Brain pericyte (primary cell): Measurements from ENCODE around the gene WDTC1.
"Not testable (repeated sequence)": the region's sequence is repeated elsewhere in the genome, so short reads cannot be mapped to it uniquely, and the experiment has no call there.

Experiments used
- DNase-seq: peaks from one replicate; pipeline ENCODE4 v3.0.0-alpha.2; 2012; ENCODE audit warnings: low read depth, low spot score

WDTC1 gene

GRCh38 chr1:27246194-27246593 lies 11.8 kb downstream of the WDTC1 start:
- no peak for DNase-seq

- no peak for DNase-seq
Measured at GRCh38 chr1:27253596-27253995, 19.2 kb downstream of the WDTC1 start.

- no peak for DNase-seq
Measured at GRCh38 chr1:27255136-27255535, 20.7 kb downstream of the WDTC1 start.

GRCh38 chr1:27257155-27257554 lies 22.7 kb downstream of the WDTC1 start:
- DNase-seq = no peak

- DNase-seq = no peak
Measured at GRCh38 chr1:27258598-27258997, 24.2 kb downstream of the WDTC1 start.

- no peak for DNase-seq
Measured at GRCh38 chr1:27267153-27267552, 32.7 kb downstream of the WDTC1 start.

- DNase-seq = no peak
Measured at GRCh38 chr1:27269276-27269675, 34.8 kb downstream of the WDTC1 start.

- DNase-seq = no peak
Measured at GRCh38 chr1:27274204-27274603, 39.8 kb downstream of the WDTC1 start.

- DNase-seq = no peak
Measured at GRCh38 chr1:27275696-27276095, 41.3 kb downstream of the WDTC1 start.

- DNase-seq = no peak
Measured at GRCh38 chr1:27284425-27285273, 50.2 kb downstream of the WDTC1 start.

- DNase-seq = no peak
Measured at GRCh38 chr1:27285274-27285660, 50.8 kb downstream of the WDTC1 start.

GRCh38 chr1:27285821-27286220 lies 51.4 kb downstream of the WDTC1 start:
- DNase-seq = not testable (repeated sequence)

GRCh38 chr1:27289125-27289524 lies 54.7 kb downstream of the WDTC1 start:
- DNase-seq = not testable (repeated sequence)

- DNase-seq = no peak
Measured at GRCh38 chr1:27290581-27290980, 56.1 kb downstream of the WDTC1 start.

- DNase-seq = no peak
Measured at GRCh38 chr1:27292106-27292505, 57.7 kb downstream of the WDTC1 start.

GRCh38 chr1:27293915-27294314 lies 59.5 kb downstream of the WDTC1 start:
- no peak for DNase-seq

- no peak for DNase-seq
Measured at GRCh38 chr1:27296773-27297291, 62.4 kb downstream of the WDTC1 start.

GRCh38 chr1:27297903-27298302 lies 63.5 kb downstream of the WDTC1 start:
- no peak for DNase-seq

- DNase-seq = no peak
Measured at GRCh38 chr1:27298632-27299384, 64.4 kb downstream of the WDTC1 start.

GRCh38 chr1:27299385-27300271 lies 65.2 kb downstream of the WDTC1 start:
- peak; percentile 67 for DNase-seq

GRCh38 chr1:27300341-27301051 lies 66.1 kb downstream of the WDTC1 start:
- peak; percentile 95 for DNase-seq
